Glomerular visceral epithelial cell (primary cell): ENCODE results near the gene PDLIM3.
A peak's percentile ranks its signal among the peaks of the same experiment; 100 is the strongest.
"Not testable (repeated sequence)": the region's sequence is repeated elsewhere in the genome, so short reads cannot be mapped to it uniquely, and the experiment has no call there.

Source experiments
- DNase-seq: peaks from one replicate; pipeline ENCODE4 v3.0.0-alpha.2; 2016; ENCODE audit errors: extremely low spot score

PDLIM3 gene

DNA sequence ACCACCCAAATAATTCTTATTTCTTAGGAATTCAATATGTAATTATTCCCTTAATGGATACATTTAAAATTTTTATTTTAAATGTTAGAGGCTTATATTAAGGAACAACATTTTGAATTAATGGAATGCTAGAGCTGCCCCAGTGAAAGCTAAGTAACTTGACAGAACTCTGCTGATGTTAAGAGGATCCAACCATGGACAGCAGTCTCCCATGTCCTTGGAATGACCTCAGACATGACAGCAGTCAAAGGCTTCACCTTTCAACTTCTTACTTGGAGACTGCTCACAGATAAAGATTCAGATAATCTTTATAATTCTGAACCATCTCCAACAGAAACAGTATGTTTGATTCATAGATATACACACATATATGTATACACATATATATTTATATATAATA is 17.2 kb downstream of the PDLIM3 start:
- DNase-seq: no peak

DNA sequence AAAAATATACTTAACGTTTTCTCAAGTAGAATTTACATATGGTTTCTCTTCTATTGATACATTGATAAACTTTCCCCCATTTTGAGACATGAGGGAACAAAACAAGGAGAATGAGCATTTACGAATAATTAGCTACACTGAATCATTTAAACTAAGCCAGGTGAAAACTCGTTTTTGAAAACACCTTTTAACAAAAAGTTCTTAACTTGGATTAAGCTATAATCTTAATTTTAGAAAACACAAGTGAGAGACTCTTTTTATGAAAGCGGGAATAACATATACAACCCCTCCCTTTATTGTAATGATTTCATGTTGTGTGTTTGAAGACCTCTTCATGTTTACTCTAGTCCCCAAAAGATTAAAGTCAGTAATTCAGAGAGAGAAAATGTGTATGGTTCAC is 20.1 kb downstream of the PDLIM3 start:
- DNase-seq: no peak

DNA sequence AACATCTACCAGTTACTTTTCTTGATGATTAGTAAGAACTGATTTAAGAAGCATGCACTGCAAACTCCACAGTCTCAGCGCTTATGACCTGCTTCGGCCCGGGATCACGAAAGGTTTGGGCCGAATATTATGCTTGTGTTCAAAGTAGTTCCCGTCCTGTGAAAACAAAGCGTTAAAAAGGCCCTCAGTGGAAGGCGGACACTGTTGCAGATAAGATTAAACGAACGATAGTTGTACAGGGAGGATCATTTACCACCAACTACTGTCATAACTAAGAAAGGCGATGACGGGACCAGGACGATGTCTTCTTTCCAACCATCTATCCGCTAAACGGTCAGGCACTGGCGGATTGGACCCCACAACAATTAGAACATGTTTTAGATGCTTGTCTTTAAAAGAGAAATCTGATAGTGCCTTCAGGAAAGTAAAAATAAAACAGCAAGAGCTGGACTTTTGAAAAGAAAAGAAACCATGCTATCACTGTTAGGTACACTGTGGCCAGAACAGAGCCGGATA is 21.1 kb downstream of the PDLIM3 start:
- no peak for DNase-seq

DNA sequence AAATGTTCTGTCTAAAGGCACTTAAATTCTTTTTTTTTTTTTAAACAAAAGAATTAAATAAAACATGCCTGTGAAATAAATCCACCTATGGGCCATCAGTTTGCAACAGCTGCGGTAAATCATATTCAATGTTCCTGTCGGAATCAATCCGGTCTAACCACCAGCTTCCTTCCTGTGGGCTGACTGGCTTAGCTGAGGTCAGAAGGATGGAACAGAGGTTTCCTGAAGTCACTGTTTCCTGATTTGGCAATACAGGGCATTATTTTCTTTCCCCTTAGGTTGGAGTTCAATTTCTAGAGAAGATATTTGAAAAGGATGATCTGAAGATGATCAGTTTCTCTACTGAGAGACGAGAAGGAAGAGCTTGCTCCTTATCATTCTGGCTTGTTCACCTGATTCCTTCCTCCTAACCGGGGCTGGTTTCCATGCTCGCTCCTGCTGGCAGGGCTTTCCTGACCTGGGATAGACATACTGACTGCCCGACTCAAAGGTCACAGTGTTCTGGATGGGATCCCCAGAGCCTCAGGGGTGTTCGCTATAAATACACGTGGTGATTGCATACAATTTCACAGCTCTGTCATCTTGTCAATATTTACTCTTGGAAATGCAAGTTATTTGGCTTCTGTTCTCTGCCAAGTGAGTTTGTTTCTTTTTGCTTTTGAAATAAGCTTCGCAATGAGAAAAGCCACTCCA is 21.7 kb downstream of the PDLIM3 start:
- no peak for DNase-seq

DNA sequence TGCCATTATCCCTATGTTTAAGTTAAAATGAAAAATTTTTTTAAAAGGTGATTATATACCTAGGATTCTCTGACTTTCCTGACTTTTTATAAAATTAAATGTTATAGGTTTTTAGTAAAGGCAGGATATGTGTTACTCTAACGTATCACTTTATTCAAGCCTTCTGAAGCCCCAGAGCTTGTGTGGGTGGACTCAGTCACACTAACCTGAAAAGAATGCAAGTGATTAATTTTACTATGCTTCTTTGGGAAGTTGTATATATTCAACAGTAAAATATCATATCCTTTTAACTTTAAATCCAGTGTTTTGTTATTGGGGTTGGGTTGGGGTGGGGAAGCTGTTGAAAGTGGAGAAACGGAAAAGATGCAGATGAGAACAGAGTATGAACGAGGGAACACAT is 22.8 kb downstream of the PDLIM3 start:
- DNase-seq: no peak

DNA sequence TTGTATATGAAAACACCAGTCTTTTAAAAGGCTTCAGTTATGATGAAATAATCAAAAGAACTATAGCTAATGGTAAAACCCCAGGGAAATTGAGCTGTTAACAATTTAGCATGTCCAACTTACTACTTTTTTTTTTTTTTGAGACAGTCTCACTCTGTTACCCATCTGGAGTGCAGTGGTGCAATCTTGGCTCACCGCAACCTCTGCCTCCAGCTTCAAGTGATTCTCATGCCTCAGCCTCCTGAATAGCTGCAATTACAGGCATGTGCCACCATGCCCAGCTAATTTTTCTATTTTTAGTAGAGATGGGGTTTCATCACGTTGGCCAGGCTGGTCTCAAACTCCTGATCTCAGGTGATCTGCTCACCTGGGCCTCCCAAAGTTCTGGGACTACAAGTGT is 24.1 kb downstream of the PDLIM3 start:
- not testable (repeated sequence) for DNase-seq

DNA sequence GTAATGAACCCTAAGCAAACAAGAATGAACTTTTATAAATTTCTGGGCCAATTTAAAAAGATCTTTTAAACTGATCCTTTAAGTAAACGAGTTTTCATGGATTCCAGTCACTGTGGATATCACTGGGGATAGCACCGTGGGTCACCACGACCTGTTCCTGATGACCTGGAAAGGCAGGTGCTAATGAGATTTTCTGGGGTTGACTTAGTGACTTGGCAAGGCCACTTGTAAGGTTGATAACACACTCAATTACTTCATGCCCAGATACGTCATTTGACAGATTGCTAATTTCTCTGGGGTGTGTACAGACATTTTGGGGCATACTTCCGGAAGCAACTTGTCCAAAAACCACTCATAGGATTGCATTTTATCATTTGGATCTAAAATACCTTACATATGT is 24.5 kb downstream of the PDLIM3 start:
- DNase-seq: no peak

DNA sequence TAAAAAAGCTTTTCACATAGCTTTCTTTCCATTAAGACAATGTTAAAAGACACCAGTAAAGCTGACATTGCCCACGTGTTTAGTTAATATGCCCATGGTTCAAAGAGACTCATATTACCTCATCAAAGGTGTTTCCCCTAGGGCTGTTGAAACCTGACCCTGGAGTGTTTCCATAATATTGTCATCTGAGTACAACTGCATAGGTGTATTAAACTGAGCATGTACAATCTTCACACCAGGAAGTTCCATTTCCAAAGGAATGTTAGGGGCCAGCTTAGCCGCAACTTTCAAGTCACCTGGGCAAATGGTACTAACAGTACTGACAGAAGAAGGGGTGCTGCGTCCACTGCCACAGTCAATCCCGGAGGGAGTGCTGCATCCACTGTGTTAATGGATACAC is 27.1 kb downstream of the PDLIM3 start:
- DNase-seq: no peak

DNA sequence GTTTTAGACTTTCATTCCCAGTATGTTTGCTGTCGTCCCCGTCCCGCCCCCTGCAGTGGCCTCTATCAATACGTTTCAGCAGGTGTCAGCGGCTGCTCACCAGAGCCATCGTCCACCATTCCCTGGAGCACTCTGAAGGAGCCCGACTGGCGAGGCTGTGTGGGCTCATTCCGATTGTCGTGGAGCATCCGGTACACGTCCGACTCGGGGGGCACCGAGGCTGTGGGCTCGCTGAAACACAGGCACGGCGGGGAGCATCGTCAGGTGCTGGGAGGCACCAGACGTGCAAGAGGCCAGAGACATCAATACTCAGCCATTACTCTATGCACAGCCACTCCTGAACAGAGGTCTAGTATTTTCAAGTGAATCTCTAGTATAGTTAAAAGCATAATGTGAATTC is 28.9 kb downstream of the PDLIM3 start:
- DNase-seq: no peak

DNA sequence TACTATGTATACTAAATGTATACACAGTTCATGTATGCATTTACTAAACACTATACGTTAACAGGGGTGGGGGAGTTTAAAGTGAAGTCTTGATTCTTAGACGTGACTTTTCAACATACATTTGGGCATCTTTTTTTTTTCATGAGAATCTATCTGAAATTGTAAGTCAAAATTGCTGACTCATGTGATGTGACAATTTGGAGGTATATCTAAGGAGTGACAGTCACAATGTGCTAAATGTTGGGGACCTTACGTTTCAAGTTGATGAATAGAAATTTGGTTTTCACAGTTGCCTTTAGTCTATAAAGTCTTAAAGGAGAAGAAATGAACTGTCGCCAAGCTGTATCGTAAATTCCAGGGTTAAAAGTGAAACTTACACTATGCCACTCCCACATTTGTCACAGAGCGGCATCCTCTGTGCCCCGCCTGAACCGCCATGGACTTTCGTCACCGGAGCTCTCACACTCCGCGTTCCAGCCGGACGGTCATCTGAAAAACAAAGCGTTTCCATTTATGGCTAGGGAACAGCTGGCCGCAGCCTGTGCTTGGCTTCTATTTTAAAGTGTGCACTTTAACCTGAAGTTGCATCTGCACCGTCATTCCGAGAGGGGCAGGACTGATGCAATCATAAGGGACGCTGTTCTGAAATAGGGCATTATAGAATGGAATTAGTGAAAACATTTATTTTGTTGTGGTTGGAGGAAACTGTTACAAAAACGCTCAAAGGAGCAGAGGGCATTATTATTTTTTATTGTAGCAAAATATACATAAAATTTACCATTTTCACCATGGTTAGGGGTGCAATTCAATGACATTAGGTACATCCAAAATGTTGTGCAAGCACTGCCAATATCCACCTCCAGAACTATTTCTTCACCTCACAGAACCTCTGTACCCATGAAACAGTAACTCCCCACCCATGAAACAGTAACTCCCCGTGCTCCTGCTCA is 30.9 kb downstream of the PDLIM3 start:
- peak; percentile 58 for DNase-seq

DNA sequence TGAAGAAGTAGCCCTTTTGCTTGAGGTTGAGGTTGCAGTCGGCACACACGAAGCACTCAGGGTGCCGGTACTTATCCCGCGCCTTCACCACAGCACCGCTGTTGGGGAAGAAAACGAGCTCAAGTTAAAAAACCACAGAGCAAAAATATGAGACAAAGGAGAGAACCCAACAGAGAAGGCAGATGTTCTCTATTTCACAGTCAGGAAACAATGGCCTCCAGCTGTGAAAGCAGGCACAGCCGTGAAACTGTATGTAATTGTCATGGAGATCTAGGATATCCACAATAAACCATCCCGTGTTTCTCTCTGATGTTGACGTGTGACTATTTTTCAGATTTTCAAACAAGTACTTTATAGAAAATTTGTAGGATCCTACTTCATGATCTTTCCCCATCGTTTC is 32.9 kb downstream of the PDLIM3 start:
- DNase-seq: no peak

DNA sequence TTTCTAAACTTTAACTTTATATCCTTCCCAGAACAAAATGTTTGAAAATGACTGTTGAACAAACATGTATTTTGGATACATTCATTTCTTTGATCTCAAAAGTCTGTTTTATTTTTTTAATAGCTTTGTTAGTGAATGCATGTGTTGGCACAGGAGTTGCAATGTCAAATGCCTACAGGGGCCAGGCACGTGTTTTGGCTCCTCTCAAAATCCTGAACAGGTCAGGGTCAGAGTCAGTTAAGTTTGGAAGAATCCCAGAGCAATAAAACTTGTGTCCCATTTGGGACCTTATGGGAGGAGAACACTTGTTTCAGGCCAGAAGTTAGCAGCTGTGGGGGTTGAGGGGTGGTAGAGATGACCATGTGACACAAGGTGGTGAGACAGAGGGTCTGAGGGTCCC is 34.7 kb downstream of the PDLIM3 start:
- DNase-seq: no peak

DNA sequence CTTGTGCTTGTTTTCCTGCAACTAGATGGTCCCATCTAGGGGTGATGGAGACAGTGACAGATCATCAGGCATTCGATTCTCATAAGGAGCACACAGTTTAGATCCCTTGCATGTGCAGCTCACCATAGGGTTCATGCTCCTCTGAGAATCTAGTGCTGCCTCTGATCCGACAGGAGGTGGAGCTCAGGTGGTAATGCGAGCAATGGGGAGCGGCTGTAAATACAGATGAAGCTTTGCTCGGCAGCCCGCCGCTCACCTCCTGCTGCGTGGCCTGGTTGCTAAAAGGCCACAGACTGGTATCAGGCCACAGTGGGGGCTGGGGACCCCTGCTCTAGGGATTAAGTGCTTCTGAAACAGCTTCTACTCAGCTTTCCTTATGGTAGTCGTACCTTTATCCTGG is 35.3 kb downstream of the PDLIM3 start:
- DNase-seq: no peak

DNA sequence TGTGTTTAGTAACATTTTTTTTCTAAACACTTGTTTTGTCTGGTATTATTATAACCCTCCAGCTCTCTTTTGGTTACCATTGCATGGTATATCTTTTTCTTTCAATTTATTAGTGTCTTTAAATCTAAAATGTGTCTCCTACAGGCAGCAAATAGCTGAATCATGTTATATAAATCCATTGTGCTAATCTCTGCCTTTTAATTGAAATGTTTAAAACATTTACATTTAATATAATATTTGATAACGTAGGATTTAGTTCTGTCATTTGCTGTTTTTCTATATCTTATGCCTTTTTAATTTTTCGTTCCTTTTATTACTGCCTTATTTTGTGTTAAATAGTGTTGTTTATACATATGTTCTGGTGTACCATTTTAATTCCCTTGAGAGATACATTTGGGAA is 46.7 kb downstream of the PDLIM3 start:
- DNase-seq: no peak

DNA sequence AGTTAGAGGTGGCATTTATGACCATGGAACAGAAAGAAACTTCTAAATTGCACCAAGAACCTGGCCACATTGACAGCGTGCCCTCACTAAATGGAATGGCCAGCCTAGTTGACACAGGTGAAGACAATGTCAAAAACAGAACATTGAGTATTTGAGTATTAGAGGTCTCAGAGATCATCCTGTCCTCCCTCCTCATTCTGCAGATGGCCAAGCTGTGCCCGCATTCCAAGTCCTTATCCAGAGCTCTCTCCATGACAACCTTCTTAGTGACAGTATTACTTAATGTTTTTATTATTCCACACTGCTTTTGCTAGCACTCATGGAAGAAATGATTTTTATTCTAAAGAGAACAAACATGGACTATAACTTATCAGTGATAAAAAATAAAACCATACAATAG is 53.9 kb downstream of the PDLIM3 start:
- no peak for DNase-seq

DNA sequence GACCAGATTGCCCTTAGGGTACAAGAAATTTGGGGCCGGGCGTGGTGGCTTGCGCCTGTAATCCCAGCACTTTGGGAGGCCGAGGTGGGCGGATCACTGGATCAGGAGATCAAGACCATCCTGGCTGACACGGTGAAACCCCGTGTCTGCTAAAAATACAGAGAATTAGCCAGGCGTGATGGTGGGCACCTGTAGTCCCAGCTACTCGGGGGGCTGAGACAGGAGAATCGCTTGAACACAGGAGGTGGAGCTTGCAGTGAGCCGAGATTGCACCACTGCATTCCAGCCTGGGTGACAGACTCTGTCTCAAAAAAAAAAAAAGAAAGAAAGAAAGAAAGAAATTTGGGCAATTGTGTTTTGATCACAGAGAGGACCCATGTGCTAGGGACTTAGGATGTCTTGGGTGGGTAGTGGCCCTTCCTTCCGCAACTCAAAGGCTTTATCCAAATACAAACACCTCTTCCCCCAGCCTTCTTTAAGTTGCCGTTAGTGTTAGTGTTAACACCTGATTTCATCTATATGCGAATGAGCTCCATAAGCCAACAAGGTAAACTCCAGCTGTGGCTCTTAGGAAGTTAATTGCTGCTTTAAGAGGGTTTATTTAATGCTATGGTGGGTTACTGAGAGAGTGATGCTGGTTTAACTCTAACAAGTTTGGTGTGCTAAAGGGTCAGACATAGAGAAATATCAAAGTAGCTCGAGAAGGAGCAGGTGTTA is 55.1 kb downstream of the PDLIM3 start:
- DNase-seq: no peak

DNA sequence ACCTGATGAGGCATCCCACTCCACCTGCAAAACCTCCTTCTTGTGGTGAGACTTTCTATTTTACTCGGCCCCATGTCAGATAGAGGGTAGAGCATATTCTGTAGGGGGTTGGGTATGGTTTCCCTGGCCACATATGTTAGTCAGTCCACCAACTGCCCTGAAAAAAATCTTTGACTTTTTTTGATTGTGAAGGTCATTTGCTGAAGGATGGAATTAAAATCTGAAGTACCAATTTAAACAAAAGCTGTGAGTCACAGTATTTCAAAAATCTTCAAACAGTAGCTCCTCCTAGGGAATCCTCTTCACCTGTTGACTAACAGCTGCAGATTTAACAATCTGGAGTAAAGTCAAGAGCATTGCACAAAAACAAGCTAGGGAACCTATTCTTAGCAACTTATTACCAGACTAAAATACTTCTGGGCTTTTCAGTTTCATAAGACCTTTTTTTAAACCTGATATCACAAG is 55.8 kb downstream of the PDLIM3 start:
- no peak for DNase-seq

DNA sequence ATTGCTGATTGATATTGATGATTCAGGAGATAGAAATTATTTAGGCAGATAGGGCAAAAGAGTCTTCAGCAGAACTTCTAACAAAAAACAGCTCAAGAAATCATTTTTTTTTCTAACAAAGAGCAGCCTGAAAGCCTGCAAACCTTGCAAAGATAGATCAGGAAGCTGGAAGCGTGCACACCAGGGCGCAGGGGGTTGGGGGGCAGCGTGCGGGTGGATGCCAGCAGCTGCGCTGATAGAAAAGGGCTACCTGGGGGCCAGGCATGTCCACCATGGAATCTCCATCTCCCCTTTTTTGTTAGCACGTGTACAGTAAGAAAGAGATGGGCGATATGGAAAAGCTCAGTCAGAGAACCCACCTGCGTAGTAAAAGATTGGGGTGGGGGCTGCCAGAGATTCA is 62.1 kb downstream of the PDLIM3 start:
- no peak for DNase-seq

DNA sequence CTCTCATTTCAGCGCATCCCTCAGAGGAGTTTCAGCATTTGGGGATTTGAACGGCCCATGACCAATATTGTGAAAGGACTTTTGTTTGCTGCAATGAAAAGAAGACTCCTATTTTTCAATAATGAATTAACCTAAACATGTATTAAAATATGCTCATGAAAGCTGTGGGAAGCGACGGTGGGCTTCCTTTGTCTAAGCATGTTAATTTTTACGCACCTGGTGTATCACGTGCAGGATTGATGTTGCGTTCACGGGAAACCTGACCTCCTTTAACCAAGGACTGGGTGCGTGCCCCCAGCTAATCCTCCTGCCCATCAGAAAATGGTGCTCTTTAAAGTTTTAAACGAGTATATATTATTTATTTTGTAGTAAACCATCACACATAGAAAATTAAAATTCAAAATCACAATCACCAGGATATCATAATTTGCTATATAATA is 63.2 kb downstream of the PDLIM3 start:
- no peak for DNase-seq

DNA sequence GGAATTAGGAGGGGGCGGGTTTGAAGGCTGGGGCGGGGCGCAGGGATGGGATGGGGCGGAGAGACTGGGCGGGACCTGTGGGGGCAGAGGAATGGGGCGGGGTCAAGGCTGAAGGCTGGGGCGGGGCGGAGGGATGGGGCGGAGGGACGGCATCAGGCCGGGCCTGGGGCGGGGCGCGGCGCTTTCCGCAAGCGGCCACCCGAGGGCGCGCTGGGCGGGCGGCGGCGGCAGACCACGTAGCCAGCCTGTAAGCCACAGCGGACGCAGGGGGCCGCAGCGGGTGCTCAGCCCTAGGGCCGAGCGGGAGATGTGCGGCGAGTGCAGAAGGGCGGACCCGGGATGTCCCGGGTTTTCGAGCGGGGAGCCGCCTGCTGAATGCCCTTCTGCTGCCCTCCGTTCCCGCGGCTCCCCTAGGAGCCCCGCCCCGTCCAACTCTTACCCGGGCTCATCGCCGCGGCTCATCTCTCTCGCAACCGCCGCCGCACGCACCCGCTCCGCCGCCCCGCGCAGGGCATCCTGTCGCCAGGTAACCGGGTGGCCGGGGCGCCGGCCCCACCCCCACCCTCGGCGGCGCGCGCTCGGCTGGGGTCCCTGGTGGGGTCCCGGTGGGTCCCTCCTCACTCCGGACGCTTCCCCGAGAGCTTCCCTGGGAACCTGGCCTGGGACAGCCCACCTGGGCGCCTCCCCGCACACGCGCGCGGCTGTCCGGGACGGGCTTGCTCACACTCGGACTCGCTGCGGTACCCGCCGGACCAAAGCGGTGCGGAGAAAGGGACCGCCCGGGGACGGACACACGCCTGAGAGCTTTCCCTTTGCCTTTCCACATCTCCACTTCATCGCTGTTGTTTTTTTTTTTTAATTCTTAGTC is 63.8 kb downstream of the PDLIM3 start, which contains the start of gene CCDC110:
CCDC110 (minus strand) TSS at position 499 of the 868 bp plus-strand sequence; CDS start at position 449, 50 bp downstream.
- DNase-seq: peak; percentile 99
